NCI-H2171 (cell line): Measurements from ENCODE around the gene AEBP1.

ENCODE experiments used
- DNase-seq: peaks from one replicate; lab custom pipeline; 2025; lab: John Stamatoyannopoulos, UW

The AEBP1 gene

DNA sequence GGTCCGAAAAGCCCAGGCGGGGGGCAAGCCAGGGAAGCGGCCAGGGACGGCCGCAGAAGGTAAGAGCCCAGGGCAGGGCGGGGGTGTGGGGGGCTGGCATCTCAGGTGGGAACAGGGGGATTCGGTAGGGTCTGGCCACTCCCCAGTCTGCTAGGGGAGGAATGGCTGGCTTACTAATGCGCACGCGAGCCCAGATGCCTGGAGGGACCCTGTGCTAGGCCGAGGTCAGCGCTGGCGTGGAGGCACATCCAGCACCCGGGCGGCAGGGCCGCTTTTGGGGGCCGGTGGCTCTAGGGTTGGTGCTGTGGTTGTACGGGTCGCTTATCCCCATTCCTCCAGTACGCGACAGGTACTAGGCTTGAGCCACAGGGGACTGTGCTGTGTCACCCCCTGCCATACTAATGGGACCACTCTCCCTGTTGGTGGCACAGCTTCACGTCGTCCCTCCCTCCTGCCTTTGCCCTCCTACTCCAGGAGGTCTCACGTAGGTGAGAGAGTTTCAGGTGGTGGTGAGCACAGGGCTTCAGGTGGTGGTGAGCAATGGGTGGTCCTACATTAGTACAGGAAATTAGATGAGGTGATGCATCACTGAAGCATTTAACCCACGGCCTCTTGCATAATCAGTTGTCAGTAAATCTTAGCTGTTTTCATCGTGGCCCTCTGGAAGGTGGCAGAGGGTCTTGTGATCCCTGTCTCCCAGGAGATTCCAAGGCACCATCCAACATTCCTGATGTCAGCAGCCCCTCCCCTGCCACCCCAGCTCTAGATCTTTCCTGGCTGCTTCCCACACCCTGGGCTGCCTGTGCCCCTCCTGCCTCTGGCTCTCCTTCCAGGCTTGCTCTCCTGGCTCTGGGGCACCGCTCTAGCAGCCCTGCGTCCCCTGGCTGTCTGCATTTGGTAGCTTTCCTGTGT, 971 bp downstream of the AEBP1 start:
- no peak for DNase-seq

DNA sequence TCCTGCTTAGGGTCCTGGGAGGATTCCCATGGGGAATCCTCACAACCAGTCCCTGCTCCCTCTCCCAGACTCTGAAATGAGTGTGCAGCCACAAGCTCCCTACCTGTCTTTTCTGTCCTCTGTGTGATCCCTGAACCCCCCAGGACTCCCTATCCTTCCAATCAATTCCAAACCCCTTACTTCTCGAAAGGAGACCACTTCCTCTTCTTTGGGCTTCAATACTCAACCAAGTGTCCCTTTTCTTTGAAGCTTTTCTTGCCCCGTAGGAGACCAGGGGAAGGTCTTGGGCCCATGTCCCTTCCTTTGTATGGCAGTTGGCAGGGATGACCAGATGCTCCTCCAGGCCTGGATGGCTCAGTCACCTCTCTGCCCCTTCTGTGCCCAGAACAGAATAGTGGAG, 1.7 kb downstream of the AEBP1 start:
- no peak for DNase-seq

DNA sequence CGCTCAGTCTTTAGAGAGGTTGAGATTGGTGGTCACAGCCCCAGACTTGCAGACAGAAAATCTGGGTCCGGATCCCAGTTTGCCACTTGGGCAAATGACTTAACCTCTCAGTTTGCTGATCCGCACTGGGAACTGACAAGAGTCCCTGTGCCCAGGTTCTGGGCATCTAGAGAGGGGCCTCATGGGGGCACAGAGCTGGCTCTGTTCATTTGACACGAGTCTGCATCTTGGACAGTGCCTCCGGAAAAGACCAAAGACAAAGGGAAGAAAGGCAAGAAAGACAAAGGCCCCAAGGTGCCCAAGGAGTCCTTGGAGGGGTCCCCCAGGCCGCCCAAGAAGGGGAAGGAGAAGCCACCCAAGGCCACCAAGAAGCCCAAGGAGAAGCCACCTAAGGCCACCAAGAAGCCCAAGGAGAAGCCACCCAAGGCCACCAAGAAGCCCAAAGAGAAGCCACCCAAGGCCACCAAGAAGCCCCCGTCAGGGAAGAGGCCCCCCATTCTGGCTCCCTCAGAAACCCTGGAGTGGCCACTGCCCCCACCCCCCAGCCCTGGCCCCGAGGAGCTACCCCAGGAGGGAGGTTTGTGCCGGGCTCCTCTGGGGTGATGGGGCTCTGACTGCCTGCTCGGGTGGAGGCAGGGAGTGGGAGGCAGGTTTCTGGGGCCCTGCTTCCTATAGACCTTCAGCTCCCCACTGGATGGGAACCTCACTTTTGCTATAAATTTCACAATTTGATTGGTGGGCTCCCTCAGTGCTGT, 2.3 kb downstream of the AEBP1 start:
- DNase-seq = no peak

DNA sequence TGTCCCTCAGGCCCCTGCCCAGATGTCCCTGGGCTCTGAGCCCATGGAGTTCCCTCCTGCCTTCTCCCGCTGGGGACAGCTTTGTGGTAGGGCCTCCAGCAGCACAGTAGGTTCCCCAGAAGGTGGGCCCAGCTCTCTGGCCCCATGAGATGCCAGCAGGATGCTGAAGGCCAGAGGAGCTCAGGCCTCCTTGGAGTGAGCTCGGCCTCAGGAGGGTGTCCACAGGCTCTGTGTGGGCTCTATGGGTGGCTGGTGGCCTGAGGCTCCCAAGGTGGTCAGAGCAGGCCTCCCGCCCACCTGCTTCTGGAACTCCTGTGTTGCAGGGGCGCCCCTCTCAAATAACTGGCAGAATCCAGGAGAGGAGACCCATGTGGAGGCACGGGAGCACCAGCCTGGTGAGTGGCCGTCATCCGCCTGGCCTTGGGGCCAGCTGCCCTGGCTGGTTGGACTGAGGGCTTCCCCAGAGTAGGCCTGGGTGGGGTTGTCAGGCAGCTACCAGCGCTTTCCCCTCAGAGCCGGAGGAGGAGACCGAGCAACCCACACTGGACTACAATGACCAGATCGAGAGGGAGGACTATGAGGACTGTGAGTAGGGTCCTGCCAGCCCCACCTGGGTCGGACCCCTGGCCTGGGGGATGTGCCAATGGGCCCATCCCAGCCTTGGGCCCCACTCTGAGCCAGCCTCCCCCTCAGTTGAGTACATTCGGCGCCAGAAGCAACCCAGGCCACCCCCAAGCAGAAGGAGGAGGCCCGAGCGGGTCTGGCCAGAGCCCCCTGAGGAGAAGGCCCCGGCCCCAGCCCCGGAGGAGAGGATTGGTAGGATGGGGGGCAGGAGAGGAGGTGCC, 3.2 kb downstream of the AEBP1 start:
- no peak for DNase-seq

DNA sequence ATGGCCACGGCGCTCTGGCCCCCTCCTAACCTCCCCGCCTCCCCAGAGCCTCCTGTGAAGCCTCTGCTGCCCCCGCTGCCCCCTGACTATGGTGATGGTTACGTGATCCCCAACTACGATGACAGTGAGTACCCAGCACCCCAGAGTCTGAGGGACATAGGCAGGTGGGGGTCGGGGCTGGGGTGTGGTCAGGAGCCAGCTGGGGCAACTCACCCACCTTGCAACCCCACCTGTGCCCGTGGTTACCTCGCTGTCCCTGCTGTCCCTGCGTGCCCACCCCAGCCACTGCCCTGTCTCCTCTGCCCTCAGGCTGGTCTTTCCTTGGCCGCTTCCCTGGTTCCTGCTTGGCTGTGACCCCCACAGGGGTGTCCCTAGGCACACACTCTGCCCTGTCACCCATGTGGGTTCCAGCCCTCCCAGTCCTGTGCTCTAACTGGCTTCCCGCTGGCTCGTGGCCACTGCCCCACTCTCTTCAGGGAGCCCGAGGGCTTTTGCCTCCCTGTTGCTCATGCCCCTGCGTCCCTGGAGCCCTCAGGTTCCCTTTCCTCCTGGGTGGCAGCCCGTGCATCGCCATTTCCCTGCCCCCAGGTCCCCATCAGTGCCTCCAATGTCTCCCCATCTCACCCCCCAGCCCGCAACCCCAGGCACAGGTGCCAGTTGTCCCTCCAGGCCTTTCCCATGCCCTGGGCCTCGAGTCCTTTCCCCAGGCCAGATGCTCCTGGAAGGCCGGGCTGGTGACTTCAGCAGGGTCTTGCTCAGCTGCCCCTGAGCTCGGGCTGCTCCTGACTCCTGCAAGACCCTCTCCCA, 4.0 kb downstream of the AEBP1 start:
- no peak for DNase-seq

DNA sequence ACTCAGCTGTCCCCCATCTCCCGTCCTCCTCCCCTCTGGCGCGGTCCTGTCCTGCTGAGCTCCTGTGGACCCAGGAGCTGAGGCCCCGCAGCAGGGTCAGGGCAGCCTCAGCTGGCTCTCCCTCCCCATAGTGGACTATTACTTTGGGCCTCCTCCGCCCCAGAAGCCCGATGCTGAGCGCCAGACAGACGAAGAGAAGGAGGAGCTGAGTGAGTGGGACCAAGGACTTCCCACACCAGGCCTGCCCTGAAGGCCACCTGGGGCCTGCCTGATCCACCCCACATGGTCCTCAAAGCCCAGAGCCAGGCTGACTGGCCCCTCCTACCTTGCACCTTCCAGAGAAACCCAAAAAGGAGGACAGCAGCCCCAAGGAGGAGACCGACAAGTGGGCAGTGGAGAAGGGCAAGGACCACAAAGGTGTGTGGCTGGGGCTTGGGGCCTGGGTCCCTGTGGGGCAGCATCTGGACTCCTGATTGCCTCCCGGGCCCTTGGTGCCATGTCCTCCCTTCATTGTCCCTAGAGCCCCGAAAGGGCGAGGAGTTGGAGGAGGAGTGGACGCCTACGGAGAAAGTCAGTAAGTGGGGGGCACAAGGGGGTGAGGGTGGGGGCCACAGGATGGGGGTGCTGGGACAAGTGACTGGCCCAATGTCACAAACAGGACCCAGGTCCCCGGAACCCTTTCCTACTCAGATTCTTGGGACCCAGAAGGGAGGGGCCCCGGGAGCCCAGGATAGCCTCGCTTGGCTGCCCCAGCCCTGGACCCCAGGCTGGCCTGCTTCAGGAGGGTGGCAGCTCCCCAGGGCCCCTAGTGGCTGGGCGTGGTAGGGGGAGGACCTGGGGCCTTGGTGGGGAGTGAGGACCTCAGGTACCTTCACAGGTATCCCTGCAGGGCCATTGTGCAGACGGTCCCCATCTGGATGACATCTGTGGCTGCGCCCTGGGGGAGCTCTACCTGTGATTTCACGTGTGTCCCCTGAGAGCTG, 4.9 kb downstream of the AEBP1 start:
- no peak for DNase-seq

DNA sequence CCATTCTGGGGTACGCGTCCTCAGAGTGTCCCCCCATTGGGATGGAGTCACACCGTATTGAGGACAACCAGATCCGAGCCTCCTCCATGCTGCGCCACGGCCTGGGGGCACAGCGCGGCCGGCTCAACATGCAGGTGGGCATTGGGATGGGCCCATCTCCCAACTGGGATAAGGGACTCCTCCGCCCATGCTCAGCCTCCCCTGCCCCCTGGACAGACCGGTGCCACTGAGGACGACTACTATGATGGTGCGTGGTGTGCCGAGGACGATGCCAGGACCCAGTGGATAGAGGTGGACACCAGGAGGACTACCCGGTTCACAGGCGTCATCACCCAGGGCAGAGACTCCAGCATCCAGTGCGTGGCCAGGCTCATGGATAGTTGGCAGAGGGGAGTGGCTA, 5.8 kb downstream of the AEBP1 start:
- no peak for DNase-seq

DNA sequence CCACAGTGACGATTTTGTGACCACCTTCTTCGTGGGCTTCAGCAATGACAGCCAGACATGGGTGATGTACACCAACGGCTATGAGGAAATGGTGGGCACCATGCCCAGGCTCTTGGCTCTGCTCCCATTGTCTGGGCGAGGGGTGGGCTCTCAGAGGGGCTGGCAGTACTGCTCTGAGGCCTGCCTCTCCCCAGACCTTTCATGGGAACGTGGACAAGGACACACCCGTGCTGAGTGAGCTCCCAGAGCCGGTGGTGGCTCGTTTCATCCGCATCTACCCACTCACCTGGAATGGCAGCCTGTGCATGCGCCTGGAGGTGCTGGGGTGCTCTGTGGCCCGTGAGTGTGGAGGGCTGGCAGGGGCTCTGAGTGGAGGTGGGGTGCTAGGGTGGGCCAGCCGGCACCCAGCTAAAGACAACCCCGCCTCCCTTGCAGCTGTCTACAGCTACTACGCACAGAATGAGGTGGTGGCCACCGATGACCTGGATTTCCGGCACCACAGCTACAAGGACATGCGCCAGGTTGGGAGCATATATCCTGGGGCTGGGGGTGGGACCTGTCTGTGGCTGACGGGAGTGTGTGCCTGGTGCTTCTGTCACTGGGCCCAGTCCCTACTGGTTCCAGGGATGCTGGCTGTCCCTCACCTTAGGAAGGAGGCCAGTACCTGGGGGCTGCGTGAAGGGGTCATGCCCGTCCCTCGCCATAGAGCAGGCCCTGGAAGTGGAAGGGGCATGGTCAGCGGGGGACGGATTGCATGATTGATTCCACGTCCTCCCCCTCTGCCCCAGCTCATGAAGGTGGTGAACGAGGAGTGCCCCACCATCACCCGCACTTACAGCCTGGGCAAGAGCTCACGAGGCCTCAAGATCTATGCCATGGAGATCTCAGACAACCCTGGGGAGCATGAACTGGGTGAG, 6.8 kb downstream of the AEBP1 start:
- DNase-seq = no peak

DNA sequence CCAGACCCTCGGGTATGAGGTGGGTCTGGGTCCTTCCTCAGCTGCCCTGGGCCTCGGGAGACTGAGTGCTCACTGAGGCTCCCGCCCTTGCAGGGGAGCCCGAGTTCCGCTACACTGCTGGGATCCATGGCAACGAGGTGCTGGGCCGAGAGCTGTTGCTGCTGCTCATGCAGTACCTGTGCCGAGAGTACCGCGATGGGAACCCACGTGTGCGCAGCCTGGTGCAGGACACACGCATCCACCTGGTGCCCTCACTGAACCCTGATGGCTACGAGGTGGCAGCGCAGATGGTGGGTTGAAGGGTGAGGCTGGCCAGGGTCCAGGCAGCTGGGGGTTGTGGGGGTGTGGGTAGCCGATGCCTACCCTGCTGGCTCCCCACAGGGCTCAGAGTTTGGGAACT, 7.6 kb downstream of the AEBP1 start:
- no peak for DNase-seq

DNA sequence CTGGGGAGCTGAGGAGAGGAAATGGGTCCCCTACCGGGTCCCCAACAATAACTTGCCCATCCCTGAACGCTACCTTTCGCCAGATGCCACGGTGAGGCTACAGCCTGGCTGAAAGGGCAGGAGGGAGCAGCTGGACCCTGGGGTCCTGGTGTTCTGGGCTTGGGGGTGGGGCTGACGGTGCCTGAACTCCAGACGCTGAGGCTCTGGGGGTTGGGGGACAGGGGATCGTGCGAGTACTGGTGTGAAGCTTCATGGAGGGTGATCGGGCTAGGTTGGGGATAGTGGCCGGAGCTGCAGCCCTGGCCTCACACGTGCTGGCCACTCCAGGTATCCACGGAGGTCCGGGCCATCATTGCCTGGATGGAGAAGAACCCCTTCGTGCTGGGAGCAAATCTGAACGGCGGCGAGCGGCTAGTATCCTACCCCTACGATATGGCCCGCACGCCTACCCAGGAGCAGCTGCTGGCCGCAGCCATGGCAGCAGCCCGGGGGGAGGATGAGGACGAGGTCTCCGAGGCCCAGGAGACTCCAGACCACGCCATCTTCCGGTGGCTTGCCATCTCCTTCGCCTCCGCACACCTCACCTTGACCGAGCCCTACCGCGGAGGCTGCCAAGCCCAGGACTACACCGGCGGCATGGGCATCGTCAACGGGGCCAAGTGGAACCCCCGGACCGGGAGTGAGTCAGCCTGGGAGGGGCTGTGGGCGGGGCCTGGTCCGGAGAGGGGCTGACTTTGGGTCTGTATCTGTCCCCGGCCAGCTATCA, 8.3 kb downstream of the AEBP1 start:
- DNase-seq = no peak

DNA sequence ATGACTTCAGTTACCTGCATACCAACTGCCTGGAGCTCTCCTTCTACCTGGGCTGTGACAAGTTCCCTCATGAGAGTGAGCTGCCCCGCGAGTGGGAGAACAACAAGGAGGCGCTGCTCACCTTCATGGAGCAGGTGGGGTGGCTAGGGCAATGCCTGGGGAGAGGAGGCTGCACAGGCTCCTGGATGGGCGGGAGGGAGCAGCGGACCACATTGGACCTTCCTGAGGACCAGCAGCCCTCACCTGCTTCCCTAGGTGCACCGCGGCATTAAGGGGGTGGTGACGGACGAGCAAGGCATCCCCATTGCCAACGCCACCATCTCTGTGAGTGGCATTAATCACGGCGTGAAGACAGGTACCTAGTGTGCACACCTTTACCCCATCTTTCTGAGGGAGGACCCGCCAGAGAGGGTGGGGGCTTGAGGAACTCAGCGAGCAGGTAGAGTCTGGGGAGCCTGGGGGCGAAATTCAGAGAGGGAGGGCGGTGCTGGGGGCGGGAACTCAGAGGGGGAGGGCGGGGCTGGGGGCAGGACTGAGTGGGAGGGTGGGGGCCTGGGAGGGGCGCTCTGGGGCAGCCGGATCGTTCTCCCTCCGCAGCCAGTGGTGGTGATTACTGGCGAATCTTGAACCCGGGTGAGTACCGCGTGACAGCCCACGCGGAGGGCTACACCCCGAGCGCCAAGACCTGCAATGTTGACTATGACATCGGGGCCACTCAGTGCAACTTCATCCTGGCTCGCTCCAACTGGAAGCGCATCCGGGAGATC, 9.0 kb downstream of the AEBP1 start:
- no peak for DNase-seq

DNA sequence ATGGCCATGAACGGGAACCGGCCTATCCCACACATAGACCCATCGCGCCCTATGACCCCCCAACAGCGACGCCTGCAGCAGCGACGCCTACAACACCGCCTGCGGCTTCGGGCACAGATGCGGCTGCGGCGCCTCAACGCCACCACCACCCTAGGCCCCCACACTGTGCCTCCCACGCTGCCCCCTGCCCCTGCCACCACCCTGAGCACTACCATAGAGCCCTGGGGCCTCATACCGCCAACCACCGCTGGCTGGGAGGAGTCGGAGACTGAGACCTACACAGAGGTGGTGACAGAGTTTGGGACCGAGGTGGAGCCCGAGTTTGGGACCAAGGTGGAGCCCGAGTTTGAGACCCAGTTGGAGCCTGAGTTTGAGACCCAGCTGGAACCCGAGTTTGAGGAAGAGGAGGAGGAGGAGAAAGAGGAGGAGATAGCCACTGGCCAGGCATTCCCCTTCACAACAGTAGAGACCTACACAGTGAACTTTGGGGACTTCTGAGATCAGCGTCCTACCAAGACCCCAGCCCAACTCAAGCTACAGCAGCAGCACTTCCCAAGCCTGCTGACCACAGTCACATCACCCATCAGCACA, 9.7 kb downstream of the AEBP1 start:
- DNase-seq = no peak

DNA sequence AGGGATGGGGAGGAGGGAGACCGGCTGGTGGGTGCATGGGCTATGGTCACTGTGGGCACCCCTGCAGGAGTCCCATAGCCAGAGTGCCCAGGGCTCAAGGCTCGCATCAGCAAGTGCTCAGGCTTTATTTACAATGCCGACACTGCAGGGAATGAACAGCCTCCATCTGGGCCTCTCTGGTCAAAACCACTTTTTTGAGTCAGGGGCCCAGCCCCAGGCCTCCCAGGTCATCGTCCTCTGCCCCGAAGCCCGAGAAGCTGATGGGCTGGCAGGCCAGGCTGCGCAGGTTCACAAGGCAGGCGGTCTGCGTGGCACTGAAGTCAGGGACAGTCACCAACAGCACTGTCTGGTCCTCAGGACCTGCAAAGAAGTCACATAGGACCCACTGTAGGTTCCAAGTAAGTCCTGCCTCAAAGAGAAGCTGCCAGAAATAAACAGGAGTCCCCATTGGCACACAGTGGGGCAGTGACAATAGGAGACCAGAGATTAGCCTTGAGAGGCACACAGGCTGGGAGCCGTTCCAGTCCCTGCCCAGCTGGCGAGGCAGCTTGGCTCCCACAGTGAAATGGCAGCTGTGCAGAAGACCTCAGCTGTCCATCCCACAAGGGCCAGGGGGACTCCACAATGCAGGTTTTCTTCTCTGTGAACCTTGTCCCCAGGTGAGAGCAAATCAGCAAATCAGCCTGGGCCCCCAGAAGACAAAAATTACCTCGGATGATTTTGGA, 10.6 kb downstream of the AEBP1 start:
- no peak for DNase-seq

DNA sequence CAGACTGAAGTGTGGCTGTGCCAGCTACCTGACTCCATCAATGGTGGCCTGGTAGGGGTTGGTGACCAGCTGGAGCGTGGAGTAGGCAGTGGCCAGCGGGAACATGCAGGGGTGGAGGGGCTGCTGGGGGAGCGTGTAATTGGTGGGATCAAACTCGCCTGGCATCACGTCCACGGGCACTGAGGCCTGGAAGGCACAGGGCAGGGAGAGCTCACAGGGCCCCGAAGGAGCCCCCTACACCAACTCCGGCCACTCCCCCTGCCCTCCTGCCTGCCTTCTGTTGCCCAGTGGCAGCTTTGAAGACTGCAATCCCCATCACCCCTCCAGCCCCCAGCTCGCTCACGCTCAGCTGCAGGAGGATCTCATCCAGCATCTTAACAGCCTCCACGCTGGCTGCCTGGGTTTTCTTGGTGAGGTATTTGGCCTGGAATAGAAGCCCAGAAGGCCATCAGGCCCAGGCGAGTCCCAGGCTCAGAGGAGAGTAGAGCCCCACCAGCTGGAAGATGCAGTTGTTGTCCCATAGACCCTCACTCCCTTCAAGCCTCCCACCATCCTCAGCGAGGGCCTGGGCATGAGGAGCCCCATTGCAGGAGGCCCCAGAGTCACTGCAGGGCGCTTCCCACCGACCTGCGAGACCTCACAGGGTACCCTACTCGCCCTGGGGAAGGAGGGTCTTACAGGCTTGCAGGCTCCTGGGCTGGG, 12.1 kb downstream of the AEBP1 start:
- DNase-seq = no peak

DNA sequence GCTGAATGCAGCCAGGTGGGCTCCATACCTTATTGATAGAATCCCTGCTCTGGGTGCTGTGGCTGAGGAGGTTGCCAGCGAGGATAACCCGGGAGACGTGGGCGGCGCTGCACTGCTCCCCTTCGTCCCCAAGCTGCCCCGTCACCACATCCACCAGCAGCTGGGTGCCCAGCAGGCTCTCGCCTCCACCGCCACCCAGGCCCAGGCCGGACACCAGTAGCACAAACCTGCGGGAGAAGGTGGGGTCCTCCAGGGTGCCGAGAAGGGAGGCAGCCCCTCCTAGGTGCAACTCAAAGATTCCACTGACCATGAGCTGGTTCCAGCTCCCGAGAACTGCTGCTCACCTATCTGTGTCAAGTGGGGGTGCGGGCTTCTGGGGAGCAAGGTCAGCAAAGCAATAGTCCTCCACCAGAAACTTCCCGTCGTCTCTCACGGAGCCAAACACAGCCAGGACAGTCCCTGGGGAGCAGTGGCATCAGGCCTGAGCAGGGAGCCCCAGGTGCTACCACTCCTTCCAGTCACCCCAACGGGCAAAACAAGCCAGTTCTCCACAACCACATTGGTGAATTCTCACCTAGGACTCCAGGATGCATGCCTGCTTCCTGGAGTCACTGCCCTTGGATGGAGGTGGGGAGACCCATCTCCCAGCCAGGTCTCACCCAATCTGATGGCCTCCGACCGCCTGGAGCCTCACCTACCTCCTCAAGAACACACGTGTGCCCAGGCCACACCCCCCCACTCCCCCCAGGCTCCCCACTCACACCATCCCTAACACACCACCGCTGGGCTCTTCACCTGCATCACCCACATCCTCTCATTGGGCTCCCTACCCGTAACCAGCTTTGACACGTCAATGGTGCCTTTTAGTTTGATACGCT, 12.9 kb downstream of the AEBP1 start:
- no peak for DNase-seq
